Measurements from ENCODE around the gene RCOR1.

RCOR1 gene

GRCh38 chr14:102729268-102729667, 136.8 kb downstream of the RCOR1 start:
- DNase-seq: no peak

DNA sequence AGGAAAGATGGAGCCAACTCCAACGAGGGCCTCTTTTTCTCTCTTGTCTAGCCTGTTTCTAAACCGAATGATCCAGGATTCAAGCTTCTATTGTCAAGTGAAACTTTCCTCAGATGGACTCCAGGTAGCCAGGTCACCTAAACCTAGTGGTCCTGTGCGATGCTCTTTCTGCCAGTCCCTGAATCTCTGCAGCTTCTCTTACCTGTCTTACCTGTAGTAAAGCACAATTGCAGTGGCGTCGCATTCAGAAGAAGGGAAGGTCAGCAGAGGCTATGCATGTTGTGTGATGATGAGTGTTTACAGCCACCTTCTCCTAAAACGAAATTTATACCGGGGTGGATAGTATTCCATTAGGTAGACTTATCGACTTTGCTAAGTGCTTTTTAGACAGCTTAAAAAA, 137.4 kb downstream of the RCOR1 start:
- no peak for DNase-seq

DNA sequence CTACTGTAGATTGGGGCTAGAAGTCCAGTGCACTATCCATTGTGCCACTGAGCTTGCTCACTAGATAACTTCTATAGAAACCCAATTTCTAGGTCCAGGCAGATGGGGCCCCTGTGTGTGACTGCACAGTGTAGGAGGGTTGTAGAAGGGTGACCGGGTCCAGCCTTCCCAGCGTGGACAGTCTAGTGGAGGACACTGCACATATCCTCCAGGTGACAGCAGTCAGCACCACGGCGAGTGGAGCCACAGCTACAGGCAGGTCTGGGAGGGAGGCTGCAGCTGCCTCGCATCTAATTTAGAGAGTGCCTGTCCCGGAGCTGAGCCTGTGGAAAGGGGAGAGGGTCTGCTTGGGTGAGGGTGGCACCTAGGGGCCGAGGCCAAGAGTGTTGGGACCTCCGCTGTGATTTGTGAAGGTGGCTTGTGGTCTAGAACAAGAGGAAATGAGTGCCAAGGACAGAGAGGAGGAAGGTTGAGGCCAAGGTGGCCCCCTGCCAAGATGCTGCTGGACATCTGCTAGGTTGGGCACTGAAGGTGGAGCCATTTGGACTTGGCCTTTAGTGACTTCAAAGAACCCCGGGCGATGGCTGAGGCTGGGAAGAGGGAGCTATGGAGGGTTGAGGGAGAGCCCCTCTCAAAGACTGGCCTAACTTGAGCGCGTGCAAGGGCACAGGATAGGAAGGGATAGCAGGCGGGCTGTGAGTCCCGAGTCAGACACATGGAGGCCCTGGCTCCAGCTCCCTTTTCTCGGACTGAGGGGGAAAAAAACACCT, 138.8 kb downstream of the RCOR1 start:
- DNase-seq: no peak

DNA sequence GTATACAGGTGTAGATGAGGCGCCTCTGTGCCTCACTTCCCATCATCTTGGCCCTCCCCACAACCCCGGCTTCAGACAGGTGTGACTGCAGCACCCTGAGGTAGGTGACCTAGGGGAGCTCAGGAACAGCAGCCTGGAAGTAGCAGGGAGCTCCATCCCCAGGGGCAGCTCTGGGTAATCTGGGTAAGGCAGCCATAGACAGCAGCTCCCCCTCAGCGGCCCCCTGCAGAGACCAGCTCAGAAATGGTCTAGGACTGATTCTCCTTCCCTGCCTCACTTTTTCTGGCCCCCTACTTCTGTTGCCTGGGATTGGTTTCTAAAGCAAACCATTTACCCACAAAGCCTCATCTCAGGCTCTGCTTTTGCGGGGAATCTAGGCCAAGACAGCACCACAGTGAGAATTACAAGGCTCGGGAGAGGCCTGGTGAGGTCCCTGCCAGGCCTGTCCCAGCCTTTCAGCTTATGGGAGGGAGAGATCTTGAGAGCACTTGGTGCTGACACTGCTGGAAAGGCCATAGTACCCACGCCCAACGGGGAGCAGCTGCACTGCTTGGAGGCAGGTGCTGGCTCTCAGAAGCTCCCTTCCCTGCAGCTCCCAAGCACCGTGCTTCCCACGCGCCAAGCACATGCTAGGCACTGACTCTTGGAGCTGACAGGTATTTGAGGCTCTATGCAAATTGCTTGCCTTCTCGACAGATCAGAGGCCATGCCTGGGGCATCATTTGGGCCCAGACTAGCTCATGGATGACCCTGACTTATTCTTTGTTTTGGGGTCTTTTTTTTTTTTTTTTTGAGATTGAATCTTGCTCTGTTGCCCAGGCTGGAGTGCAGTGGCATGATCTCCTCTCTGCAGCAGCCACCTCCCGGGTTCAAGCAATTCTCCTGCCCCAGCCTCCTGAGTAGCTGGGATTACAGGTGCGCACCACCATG, 139.7 kb downstream of the RCOR1 start:
- DNase-seq: no peak

DNA sequence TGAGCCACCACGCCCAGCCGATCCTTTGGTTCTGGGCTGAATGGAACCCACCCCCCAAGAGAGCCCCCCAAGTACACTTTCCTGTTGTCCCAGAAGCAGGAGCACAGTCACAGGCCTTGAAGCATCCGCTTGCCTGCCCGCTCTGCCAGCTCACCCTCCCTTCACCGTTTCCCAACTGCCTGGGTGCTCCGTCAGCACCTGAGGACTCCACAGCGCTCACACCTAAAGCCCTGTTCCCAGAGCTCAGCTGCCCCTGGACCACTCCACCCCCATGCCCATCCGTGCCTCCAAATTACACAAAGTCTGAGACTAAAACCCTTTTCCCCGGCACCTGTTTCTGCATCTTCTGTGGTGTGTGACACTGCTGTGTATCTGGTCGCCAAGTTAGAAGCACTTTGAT, 140.5 kb downstream of the RCOR1 start:
- DNase-seq: no peak

- DNase-seq: no peak
Measured at GRCh38 chr14:102733326-102733725, 140.9 kb downstream of the RCOR1 start.

DNA sequence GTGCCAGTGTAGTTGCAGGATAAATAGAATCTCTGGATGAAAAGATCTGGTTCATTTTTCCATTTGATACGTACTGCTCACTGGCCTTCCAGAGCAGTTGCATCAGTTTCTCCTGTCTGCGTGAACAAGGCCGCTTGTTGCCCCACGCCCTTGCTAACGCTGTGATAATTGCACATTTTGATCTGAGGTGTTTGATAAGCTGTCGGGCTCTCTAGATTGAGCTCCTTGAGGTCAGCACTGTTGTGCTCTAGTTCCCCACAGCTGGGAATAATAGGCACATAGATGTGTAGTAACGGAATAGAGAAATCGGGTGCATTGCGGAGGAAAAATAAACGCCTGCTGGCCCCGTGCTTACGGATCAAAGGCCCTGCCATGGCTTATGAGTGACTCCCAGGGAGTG, 142.0 kb downstream of the RCOR1 start:
- no peak for DNase-seq

DNA sequence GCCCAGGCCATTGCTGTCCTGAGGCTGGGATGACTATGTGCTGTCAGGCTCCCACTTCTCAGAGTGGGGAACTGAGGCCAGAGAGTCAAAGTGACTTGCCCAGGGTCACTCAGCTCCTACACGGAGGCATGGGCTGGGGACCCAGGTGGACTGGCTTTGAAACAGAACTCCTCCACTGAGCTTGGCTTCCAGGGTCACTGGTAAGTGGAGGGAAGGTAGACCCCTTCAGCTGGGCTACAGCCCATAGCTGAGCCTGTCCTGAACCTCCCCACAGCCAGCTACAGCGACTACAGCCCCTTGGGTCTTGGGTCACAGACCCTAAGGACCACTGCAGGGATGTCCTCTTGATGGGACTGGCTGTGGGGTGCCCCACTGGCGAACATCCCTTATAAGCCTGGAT, 144.5 kb downstream of the RCOR1 start:
- DNase-seq: no peak

DNA sequence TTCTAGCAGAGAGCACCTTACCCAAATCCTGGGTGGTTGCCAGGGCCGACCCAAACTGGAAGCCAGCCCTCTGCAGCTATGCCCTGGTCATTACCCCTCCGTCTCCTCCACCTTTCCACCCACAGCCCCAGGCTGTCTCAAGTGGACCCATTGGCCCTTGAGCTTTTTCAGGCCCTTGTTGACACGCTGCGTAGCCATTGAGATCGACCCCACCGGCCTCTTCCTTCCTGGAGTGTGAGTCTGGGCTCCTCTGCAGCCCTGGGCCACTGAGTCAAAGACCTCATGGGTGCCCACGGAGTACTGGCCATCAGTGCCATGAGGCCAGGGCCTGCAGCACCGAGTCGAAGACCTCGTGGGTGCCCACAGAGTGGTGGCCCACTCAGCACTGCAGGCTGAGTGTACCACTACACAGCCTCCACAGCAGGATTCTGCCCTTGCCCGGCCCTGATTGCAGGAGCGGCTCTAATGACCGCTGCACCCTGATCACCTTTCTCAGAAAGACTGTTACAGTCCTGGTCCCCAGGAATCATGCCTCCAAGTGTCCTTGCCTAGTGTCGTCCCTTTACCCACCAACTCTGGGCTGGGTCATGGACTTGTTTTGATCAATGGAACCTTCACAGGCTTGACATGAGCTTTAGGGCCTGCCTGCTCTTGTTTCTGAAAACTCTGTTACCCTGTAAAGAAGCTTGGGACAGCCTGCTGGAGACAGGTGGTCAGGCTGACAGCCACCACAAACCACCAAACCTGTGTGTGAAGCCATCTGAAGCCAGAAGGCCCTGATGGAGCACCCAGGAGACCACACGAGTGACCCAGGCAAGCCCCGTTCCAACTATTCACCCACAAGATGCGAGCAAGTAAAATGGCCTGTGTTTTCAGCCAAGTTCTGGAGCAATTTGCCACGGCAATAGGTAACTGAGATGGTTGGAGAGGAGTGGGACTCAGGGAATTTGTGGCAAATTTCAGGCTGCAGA, 145.2 kb downstream of the RCOR1 start:
- no peak for DNase-seq

- no peak for DNase-seq
Measured at GRCh38 chr14:102738373-102739189, 146.1 kb downstream of the RCOR1 start.

DNA sequence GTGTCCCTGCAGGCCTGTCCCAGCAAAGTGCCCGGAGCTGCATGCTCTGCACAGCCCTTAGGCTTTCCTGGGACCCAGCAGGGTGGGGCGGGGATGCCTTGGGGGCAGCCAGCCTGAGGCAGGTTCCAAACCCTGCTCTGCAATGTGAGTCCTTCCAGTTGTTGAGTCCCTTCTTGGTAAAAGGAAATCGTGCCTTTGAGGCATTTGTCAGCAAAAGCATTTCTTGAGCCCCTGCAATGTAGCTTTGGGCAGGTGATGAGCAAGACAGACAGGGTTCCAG, 146.7 kb downstream of the RCOR1 start:
- DNase-seq: no peak

DNA sequence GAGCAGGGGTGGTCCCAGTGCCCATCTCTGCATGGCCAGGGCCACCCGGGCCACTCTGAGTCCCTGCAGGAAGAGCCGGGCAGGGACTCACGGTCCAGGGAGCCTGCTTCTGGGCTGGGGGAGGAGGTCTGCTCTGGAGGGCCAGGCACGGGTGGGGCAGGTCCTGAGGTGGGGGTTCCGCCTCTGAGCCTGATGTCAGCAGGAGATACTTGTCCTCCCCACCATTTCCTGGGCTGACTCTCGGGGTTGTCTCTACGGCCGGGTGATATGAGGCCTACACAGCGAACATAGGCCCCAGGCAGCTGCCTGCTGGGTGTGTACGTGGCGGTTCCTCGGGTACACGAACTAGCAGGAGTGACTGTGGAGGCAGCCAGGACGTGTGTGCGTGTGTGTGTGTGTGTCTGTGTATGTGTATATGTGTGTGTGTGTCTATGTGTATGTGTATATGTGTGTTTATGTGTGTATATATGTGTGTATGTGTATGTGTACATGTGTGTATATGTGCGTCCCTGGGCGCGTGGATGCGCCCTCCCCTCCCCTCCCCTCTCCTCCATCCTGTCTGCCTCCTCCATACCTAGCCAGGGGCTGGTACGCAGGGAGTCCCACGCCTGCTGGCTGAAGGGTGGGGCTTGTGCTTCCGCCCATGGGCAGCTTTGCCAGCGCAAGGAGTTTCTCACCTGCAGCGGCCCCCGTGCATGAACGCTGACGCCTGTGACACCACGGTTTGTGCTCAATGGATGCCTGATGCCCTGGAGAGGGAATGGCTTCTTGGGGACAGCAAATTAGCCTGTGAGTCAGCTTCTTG, 154.4 kb downstream of the RCOR1 start:
- DNase-seq: no peak

- DNase-seq: no peak
Measured at GRCh38 chr14:102748806-102749205, 156.4 kb downstream of the RCOR1 start.

- DNase-seq: peak; percentile 49
Measured at GRCh38 chr14:102749393-102750305, 157.2 kb downstream of the RCOR1 start.

DNA sequence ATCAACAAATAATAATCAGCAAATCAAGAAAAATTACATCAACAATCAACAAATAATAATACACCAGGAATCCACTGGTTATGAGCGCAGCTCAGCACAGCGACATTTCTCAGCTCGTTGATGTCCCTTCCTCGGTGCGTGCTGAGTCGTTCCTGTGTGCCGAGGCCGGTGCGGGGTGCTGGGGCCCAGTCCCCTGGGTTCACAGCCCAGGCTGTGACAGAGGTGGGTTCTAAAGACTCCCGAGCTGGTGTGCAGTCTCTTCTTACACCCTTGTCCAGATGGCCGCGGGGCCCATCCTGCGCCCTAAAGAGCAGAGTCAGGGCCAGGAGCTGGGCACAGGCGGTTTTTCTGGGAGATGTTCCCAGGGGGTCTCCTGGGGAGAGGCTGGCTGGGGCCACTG, 157.9 kb downstream of the RCOR1 start:
- no peak for DNase-seq

DNA sequence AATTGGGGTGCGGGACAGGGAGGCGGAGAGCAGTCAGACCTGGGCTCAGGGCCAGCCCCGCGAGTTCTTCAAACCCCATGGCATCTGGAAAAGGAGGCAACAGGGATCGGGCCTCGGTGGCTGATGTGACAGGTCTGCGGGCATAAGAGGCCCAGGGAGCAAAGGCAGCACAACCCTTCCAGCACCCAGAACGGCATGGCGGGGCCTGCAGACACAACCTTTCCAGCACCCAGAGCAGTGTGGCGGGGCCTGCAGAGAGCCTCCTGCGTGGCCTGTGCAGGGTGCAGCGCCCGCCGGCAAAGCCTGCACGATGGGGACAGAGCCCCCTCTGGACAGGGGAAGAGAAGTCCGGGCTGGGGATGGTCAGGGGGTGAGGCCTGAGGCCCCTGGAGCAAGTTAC, 158.6 kb downstream of the RCOR1 start:
- no peak for DNase-seq

DNA sequence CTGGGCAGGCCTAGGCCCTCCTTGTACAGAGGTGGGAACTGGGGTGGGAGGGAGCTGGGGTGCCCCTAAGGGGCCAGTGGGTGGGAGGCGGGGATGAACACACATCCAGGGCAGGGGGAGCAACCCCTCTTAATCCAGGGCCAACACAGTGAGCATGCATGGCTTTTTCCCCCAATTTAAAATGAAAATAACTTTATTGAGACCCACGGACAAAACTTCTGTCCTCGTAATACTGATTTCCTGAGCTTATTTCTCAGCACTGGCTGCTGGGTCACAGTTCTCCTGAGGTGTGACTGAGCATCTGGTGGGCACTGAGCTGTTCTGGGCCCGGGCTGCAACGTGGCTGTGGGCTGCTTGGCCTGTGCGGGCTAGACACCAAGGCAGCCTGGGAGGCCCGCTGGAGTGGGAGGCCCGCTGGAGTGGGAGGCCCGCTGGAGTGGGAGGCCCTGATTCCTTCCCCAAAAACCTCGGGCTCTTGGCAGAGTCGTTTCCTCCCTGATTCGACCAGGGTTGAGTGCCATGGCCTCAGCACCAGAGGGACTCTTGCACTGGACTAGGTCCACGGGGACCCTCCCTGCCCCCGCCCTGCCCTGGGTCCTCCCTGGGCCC, 159.9 kb downstream of the RCOR1 start:
- DNase-seq: no peak

DNA sequence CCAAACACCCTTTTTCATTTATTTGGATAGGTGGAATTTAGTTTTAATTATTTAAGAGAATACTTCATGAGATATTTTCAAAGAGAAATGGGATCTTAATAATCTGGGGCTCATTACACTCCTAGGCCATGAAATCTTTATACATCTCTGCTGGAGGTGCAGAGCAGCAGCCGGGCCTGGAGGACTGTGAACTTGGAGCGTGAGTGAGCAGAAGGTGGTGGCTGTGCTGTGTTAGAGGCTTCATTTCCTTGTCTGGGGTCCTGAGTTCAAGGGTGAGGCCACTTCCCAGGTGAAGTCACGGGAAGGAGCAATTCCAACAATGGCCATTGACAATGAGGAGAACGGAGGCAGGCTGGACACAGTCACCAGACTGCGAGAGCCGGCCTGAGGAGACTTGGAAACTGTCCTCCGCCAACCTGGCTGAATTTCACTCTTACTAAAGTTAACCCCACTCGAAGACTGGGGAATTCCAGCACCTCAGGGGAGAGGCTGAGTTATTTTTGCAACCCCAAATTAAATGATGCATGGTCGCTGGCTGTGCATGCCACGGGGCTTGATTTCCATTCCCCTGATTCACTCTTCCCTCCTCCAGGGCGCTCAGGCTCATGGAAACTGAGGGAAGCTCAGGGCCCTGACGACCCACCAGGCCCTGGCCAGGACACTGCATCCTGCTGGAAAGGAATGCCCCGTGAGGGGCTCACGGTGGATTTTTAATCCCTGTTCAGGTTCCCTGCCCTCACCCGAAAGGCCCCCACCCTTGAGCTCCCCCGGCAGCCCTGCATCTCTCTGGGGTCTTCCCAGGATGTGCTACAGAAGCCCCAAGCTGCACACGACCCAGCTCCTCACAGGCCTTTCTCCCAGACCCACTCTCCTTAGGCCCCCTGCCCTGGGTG, 162.2 kb downstream of the RCOR1 start:
- DNase-seq: no peak

- no peak for DNase-seq
Measured at GRCh38 chr14:102757646-102758045, 165.2 kb downstream of the RCOR1 start.

Data from SHP77 treated with DMSO at 0.1 percent for 48 hours (cell line).